ENCODE data around the gene ASAP3.

Gene ASAP3

GRCh38 chr1:23424293-23425192, 59.4 kb downstream of the ASAP3 start, which contains the start of gene TCEA3:
Gene TCEA3 (minus strand): TSS chr1:23424748. CDS start chr1:23424633, 115 bp downstream.
- TF ChIP-seq TOX (CRISPR knock-in tag; IDR thresholded peaks at IDR 0.05; ENCODE audit: borderline replicate concordance) (no peak), TSHZ2 (CRISPR knock-in tag; IDR thresholded peaks at IDR 0.05) (no peak), PATZ1 (CRISPR knock-in tag; IDR thresholded peaks at IDR 0.05; ENCODE audit: borderline replicate concordance) (no peak), ZFP30 (CRISPR knock-in tag; IDR thresholded peaks at IDR 0.05) (no peak), ZNF565 (CRISPR knock-in tag; conservative IDR thresholded peaks at IDR 0.05; ENCODE audit: low read depth) (no peak), ARNTL (CRISPR knock-in tag; IDR thresholded peaks at IDR 0.05; ENCODE audit: borderline replicate concordance, low read depth) (no peak), CREB5 (CRISPR knock-in tag; IDR thresholded peaks at IDR 0.05; ENCODE audit: low read depth) (no peak), ZC3H10 (CRISPR knock-in tag; IDR thresholded peaks at IDR 0.05) (no peak), OSR1 (CRISPR knock-in tag; IDR thresholded peaks at IDR 0.05) (no peak), RARB (CRISPR knock-in tag; IDR thresholded peaks at IDR 0.05) (no peak), CSRNP3 (CRISPR knock-in tag; IDR thresholded peaks at IDR 0.05) (no peak), TCF4 (CRISPR knock-in tag; IDR thresholded peaks at IDR 0.05; ENCODE audit: borderline replicate concordance) (no peak)
- no peak for ATAC-seq

GRCh38 chr1:23423415-23424292, 60.3 kb downstream of the ASAP3 start:
- ATAC-seq = no peak
- TF ChIP-seq TCF4 (CRISPR knock-in tag; IDR thresholded peaks at IDR 0.05; ENCODE audit: borderline replicate concordance) (no peak), ZFP3 (CRISPR knock-in tag; IDR thresholded peaks at IDR 0.05) (no peak), CREB5 (CRISPR knock-in tag; IDR thresholded peaks at IDR 0.05; ENCODE audit: low read depth) (no peak), ZNF70 (CRISPR knock-in tag; IDR thresholded peaks at IDR 0.05) (no peak), ZFP30 (CRISPR knock-in tag; IDR thresholded peaks at IDR 0.05) (no peak), ZC3H10 (CRISPR knock-in tag; IDR thresholded peaks at IDR 0.05) (no peak), OSR1 (CRISPR knock-in tag; IDR thresholded peaks at IDR 0.05) (no peak), ISL1 (CRISPR knock-in tag; IDR thresholded peaks at IDR 0.05) (no peak)

- ATAC-seq = no peak; the same call in 2 of the 3 replicates
- TF ChIP-seq TSHZ2 (CRISPR knock-in tag; IDR thresholded peaks at IDR 0.05) = no peak
- TF ChIP-seq ZFP30 (CRISPR knock-in tag; IDR thresholded peaks at IDR 0.05) = no peak
- no peak for TF ChIP-seq ZNF565 (CRISPR knock-in tag; conservative IDR thresholded peaks at IDR 0.05; ENCODE audit: low read depth)
- TF ChIP-seq TOX (CRISPR knock-in tag; IDR thresholded peaks at IDR 0.05; ENCODE audit: borderline replicate concordance) = no peak
- no peak for TF ChIP-seq ZNF8 (CRISPR knock-in tag; IDR thresholded peaks at IDR 0.05)
- no peak for TF ChIP-seq CREB5 (CRISPR knock-in tag; IDR thresholded peaks at IDR 0.05; ENCODE audit: low read depth)
- TF ChIP-seq ARNTL (CRISPR knock-in tag; IDR thresholded peaks at IDR 0.05; ENCODE audit: borderline replicate concordance, low read depth) = no peak
- no peak for TF ChIP-seq CSRNP3 (CRISPR knock-in tag; IDR thresholded peaks at IDR 0.05)
- TF ChIP-seq ZFP3 (CRISPR knock-in tag; IDR thresholded peaks at IDR 0.05) = no peak
- TF ChIP-seq TCF4 (CRISPR knock-in tag; IDR thresholded peaks at IDR 0.05; ENCODE audit: borderline replicate concordance) = no peak
These were observed 61.0 kb downstream of the ASAP3 start for GRCh38 chr1:23422941-23423340.
